ENCODE measurements around the gene UBE2M.

GRCh38 chr19:58558066-58558622 lies at the start of gene UBE2M:
- TF ChIP-seq YY1 (IDR thresholded peaks at IDR 0.05; ENCODE audit: insufficient read depth, insufficient read length) (no peak), SUZ12 (IDR thresholded peaks at IDR 0.05; ENCODE audit: extremely low read depth, insufficient read depth, insufficient read length) (no peak)

Measured in NT2/D1 (cell line).